HG03039 (cell line): ENCODE results near the gene MCCC1.
A peak's percentile ranks its signal among the peaks of the same experiment; 100 is the strongest.

ENCODE experiments used
- ATAC-seq: cut with Tn5 transposase; IDR thresholded peaks from one replicate; pipeline ENCODE4 v1.9.1; 2021; ENCODE audit warnings: mild to moderate bottlenecking, moderate library complexity; ENCODE audit not compliant: unreplicated experiment

The MCCC1 gene

DNA sequence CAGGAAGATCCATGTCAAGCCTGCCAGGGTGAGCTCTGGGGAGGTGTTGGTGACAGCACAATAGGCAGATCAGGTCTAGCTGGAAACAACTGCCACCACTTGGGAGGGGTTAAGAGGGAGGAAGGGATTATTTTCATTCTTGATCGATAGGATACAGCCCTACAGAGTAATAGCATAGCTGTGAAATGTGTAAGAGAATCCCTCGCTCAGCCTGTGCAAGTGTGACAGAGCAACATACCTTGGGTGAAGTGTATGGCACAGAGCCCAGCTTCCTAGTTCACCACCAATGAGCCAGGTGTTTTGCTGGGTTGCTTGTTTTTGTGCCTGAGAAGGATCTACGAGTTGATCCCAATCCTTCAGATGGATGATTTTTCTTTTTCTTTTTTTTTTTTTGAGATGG, 109.7 kb downstream of the MCCC1 start:
- ATAC-seq = no peak

DNA sequence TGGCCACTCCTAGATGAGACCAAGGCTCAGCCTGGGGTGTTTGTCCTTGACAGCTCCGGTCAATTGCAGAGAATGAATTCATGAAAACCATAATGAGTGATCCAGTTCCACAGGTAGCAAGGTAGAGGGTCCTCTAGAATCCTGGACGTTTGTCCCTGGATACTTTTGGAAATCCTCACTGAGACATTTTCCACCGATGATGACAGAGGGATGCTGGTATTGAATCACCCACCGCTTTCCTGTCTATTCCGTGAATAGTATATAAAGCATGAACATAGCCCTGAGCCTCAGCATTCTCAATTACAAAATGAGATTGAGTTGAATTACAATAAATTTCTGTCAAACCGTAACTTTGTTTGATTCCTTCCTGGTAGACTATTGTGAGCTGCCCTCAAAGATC, 113.3 kb downstream of the MCCC1 start:
- ATAC-seq = no peak

DNA sequence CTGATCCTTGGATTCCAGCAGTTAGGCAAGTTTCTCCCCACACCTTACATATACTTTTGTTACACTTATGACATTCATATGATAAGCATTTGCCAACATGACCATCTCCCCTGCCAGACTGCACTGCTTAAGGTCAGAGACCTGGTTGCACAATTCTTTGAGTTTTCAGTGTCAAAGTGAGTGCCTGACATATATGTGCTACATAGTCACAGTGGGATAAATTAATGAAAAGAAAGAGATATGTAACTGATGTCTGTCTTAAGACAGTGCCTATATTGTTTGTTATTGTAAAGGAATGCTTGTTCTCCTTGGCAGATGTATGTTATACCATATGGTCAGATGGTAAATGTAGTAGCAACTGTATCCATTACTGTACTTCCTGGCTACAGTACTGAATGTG, 115.4 kb downstream of the MCCC1 start:
- ATAC-seq = no peak

DNA sequence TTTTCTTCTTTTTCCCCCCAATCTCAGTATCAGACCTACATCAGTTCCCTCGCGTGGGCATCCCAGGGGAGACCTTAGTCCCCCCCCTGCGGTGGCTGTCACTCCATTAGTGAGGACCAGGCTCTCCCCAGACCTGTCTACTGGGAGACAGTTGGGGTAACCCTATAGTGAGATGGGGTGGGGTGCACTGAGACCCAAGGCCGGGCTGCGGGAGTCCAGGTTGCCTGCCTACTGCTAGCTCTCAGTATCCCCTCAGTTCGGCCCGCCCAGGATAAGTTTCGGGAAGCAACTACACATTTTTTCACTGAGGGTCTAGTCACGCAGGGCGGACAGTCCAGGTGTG, 118.3 kb downstream of the MCCC1 start:
- no peak for ATAC-seq

DNA sequence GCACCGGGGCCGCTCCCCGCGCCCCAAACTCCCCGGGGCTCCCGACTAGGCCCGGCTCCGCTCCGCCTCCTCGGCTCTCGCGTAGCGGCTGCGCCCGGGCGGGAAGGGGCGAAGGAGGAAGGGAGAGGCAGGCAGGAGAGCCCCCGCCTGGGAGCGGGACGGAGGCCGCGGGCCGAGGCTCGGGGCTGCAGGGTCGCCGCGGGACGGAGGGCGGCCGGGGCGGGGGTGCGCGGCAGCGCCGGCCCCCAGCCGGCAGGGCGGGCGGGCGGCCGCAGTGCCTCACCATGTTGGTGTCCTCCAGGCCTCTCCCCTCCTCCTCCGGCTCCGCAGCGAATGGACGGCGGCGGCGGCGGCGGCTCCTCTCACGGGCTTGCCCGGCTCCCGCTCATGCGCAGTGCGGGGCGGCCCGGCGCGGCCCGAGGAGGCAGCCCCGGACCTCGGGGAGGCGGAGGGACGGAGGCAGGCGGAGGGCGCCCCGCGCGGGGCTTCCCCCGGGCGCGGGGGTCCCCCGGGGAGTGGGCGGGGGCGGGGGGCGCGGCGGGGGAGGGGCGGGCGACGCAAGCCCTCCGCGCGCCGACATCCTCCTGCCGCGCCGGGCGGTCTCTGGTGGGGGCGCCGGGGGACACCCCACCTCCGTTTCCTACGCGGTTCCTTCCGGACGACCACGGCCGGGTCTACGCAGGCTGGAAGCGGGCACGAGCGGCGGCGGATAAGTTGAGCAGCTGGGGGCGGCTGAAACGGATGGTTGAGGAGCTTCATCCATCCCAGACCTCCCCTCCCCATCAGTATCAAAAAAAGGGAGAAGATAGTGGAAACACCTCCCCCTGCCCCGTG, 118.9 kb downstream of the MCCC1 start, which contains the start of gene DCUN1D1:
Gene DCUN1D1 (minus strand): TSS at position 335 of the 834 bp plus-strand sequence. CDS start 49 bp downstream, at position 286.
- ATAC-seq = peak; percentile 87

DNA sequence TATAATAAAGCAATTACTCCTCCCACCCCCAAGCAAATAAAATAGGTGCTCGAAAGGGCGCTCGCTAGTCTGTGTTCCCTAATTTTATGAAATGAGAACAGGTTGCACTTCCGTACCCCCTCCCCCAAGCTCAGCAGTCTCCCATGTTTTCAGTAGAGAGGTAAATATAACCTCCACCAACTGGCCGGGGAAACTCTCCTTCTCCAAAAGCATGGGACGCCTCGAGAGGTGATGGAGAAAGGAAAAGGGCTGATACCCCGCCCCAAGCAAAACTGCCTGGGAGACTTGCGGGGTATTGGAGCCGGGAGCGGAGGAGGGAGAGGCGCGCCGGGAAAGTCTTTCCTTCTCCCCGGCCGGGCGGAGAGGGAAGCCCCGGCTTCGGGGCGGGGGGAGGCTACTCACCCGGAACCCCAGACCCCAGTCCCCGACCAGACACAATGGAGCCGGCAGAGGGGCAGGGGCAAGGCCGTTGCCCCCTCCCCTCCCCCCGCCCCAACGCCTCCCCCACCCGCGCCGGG, 119.6 kb downstream of the MCCC1 start:
- no peak for ATAC-seq

DNA sequence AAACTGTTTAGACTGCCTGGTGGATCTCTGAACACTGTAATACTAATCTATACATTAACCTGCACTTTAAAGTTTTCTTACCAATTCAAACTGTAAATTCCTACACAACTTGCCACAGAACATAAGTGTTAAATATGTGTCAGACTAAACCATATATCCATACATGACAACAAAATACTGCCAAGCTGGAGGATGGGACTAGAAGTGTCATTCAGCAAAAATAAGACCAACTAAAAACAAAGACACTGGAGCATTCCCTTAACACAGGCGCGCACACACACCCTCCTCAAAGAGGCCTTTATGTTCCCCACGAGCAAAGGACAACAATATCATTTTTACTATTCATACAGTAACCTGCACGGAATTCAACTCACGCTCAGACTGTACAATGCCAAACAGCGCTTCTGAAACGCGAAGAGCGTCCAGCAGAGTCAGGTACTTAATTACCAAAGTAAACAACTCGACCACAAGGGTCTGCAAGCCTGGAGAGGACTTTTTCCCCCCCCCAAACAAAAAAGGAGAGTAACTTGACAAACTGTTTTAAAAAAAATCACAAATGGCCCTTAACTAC, 120.1 kb downstream of the MCCC1 start:
- ATAC-seq = no peak

DNA sequence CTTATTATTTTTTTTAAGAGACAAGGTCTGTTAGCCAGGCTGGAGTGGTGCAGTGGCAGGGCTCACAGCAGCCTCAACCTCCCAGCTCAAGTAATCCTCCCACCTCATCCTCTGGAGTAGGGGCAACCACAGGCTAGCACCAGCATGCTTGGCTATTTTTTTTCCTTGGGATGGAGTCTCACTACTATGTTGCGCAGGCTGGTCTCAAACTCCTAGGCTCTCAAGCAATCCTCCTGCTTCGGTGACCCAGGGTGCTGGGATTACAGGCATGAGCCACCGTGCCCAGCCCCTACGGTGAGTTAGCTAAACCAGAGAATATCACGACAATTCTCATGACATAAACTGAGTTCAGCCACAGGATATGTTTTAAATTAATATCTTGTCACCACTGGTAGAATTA, 120.9 kb downstream of the MCCC1 start:
- ATAC-seq = no peak

DNA sequence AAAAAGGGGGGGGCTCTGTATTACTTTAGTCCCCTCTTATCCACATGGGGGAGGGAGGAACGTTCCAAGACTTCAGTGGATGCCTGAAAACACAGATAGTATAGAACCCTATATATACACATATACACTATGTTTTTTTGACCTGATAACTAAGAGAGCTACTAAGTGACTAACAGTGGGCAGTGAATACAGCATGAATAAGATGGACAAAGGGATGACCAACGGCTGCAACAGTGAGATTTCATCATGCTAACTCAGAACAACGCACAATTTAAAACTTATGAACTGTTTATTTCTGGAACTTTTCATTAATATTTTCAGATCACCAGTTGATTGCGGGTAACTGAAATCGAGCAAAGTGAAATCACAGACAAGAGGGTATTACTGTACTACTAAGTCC, 126.2 kb downstream of the MCCC1 start:
- no peak for ATAC-seq

DNA sequence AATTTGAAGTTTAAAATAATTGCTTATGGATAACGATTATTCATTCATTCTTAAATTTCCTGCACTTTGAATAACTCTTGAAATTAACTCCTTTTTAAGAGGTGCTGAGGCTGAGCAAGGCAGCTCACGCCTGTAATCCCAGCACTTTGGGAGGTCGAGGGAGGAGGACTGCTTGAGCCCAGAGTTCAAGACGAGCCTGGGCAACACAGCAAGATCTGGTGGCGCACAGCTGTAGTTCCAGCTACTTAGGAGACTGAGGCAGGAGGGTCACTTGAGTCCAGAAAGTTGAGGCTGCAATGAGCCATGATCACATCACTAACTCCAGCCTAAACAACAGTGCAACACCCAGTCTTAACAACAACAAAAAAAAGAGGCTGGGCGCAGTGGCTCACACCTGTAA, 126.9 kb downstream of the MCCC1 start:
- ATAC-seq = no peak

DNA sequence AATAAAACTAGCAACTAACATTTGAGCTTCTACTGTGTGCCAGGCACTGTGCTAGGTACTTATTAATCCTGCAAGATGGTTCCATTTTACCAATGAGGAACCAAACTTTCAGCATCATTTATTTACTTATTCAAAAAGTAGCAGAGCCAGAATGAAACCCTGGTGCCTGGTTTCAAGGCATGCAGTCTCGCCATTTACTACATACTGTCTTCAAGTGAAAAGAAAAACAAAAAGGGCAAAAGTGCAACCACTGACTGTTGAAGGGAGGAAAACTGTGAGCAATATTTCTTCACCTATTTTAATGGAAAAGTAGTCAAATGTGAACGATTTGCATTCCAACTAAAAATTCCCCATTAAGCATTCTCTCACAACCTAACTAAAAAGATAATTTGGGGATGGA, 127.7 kb downstream of the MCCC1 start:
- ATAC-seq = no peak

DNA sequence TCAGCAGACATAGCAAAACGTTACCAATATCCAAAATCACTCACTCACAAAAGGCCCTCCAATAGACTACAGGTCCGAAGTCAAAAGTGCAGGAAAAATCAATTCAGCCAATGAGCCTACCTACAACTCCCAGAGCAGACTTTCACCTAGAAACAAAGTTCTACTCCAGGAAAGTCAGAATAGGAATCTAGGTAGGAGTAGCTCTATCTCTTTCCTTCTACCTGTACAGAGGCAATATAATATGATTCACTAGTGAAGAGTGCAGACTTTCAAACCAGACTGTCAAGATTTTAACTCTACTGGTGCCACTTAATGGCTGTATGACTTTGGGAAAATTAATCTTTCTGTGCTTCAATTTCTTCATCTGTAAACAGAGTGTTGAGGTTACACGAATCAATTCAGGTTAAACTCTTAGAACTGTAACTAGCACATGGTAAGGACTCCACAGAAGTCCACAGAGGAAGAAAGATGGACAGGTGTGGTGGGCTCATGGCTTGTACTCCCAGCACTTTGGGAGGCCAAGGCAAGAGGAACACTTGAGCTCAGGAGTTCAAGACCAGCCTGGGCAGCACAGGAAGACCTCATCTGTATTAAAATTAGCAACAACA, 128.4 kb downstream of the MCCC1 start:
- ATAC-seq = no peak

DNA sequence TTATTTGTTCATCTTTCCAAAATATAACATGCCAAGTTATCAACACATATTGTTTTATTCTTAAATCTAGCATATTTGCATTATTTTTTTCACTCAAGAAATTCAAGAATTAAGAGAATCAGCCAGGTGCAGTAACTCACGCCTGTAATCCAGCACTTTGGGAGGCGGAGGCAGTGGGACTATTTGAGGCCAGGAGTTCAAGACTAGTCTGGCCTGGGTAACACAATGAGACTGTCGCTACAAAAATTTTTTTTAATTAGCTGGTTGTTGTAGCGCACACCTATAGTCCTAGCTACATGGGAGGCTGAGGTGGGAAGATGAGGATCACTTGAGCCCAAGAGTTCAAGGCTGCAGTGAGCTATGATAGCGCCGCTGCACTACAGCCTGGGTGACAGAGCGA, 129.4 kb downstream of the MCCC1 start:
- ATAC-seq = no peak

DNA sequence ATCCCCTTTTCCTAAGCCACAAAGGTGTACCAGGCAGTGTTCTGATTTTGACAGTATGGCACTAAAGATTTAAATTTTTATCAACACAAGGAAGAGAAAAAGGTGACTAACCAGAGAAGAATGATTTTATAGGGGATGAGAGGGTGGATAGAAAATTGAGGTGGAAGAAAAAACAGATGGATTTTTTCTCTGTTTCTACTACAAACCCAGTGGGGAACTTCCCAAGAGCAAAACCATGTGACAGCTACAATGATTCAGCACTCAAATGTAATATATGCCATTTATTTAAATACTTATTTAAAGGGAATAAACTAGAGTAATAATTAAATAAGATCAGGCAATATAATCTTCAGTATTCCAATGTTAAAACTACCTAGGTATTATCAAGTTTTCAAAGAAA, 130.0 kb downstream of the MCCC1 start:
- ATAC-seq = no peak

DNA sequence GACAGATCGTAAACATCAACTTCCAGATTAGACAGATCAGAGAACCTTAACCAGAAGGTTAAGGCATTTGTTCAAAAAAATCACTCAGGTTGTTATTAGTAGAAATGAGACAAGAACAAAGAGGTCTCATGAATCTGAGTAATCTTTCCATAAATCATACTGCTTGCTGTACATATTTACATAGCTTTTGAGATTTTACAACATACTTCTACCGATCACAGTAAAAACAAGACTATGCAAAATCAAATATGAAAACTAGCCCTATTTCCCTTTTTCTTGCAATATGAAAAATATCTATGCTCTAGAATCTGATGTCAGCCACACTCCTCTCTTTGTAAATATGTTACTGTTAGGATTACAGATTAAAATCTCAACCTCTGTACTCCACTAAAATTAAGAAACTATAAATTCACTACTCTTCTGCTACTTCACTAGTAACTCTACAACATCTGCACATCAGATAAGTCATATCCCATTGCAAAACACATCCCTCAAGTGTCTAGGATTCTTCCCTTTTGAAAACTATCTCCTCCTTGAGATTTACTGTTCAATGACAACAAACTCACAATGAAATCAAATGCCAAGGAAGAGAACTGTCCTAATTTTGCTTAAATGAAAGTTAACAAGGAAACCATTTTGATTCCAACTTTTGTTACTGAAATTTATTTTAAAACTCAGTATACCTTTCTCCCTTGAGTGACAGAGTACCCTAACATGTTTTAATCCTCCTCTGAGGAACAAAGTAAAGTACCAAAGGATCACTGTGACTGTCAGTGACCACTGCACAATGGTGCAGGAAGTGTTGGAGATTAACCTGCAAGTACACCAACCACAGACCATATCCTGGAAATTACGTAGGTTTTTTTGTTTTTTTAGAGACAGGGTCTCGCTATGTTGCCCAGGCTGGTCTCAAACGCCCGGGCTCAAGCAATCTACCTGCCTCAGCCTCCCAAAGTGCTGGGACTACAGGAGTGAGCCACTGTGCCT, 131.8 kb downstream of the MCCC1 start:
- no peak for ATAC-seq

DNA sequence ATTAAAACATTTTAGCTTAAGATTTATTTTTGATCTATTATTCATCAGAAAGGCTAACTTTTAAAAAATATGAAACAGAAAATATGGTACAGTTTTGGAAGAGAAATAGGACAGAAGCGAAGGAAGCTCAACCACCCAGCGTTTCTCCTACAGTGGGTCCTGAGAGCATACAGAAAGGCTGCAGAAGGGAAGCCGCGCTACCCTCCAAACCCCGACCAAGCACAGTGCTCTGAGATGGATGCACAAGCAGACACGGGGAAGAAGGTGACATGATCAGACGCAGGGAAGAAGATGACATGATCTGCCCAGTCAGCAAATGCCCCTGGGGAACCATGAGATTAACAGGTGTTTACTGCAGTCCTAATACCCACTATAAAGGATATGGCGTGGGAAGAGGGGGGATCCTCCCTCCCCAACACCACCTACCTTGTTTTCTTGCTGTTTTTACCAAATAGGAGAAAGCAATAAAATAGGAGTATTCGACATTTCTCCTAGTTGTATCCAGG, 133.4 kb downstream of the MCCC1 start:
- no peak for ATAC-seq
